HUES48 (cell line): ENCODE results near the gene CCDC138.

Experiments
- H3K27ac ChIP-seq: one replicate; pipeline ENCODE4 v1.7.0; 2013; ENCODE audit warnings: low read depth, low read length, inconsistent platforms
- H3K27me3 ChIP-seq: 2 replicates; pipeline ENCODE4 v1.6.1; 2013; ENCODE audit warnings: mild to moderate bottlenecking, low read length; ENCODE audit not compliant: control insufficient read depth, insufficient read depth
- H3K36me3 ChIP-seq: 2 replicates; pipeline ENCODE4 v1.6.1; 2013; ENCODE audit warnings: low read length; ENCODE audit not compliant: control insufficient read depth, insufficient read depth
- H3K4me1 ChIP-seq: 2 replicates; pipeline ENCODE4 v1.6.1; 2013; ENCODE audit warnings: mild to moderate bottlenecking, low read length; ENCODE audit not compliant: control insufficient read depth, insufficient read depth
- H3K4me3 ChIP-seq: 2 replicates; pipeline ENCODE4 v1.5.1; 2013; ENCODE audit warnings: mild to moderate bottlenecking, low read depth, low read length
- H3K9ac ChIP-seq: 2 replicates; pipeline ENCODE4 v1.6.1; 2013; ENCODE audit warnings: mild to moderate bottlenecking, low read depth, low read length, moderate library complexity
- H3K9me3 ChIP-seq: 2 replicates; pipeline ENCODE4 v1.6.1; 2013; ENCODE audit warnings: low read length; ENCODE audit not compliant: control insufficient read depth, insufficient read depth

The CCDC138 gene

GRCh38 chr2:108894766-108895165 lies 108.2 kb downstream of the CCDC138 start:
- H3K9ac ChIP-seq, result no peak overlapping the region

GRCh38 chr2:108895188-108895587 lies 108.6 kb downstream of the CCDC138 start:
- Histone ChIP-seq H3K9me3 (no peaks in the 10 kb centered on the region), H3K27ac (no peak overlapping the region), H3K4me1 (no peaks in the 10 kb centered on the region), H3K36me3 (no peaks in the 10 kb centered on the region), H3K9ac (no peak overlapping the region), H3K27me3 (no peaks in the 10 kb centered on the region), H3K4me3 (no peak overlapping the region)

More at GRCh38 chr2:108894766-108895165, 108.2 kb downstream of the CCDC138 start:
- Histone ChIP-seq H3K9me3 (no peaks in the 10 kb centered on the region), H3K4me1 (no peaks in the 10 kb centered on the region), H3K4me3 (no peak overlapping the region), H3K36me3 (no peaks in the 10 kb centered on the region), H3K27me3 (no peaks in the 10 kb centered on the region), H3K27ac (no peak overlapping the region)

GRCh38 chr2:108896741-108897140 lies 110.2 kb downstream of the CCDC138 start:
- Histone ChIP-seq H3K27ac (no peak overlapping the region), H3K27me3 (no peaks in the 10 kb centered on the region), H3K4me3 (no peak overlapping the region), H3K9me3 (no peaks in the 10 kb centered on the region), H3K36me3 (no peaks in the 10 kb centered on the region), H3K4me1 (no peaks in the 10 kb centered on the region), H3K9ac (no peak overlapping the region)

- Histone ChIP-seq H3K36me3 (no peaks in the 10 kb centered on the region), H3K9ac (no peak overlapping the region), H3K27ac (no peak overlapping the region), H3K27me3 (no peaks in the 10 kb centered on the region), H3K9me3 (no peaks in the 10 kb centered on the region), H3K4me3 (no peak overlapping the region), H3K4me1 (no peaks in the 10 kb centered on the region)
Observed at GRCh38 chr2:108898315-108899082, 111.9 kb downstream of the CCDC138 start.

GRCh38 chr2:108904680-108905079 lies 118.1 kb downstream of the CCDC138 start:
- Histone ChIP-seq H3K4me1 (no peaks in the 10 kb centered on the region), H3K27ac (no peak overlapping the region), H3K36me3 (no peaks in the 10 kb centered on the region), H3K9ac (no peak overlapping the region), H3K27me3 (no peaks in the 10 kb centered on the region), H3K4me3 (no peak overlapping the region), H3K9me3 (no peaks in the 10 kb centered on the region)

GRCh38 chr2:108905176-108905575 lies 118.6 kb downstream of the CCDC138 start:
- Histone ChIP-seq H3K4me3 (no peak overlapping the region), H3K27me3 (no peaks in the 10 kb centered on the region), H3K36me3 (no peaks in the 10 kb centered on the region), H3K9me3 (no peaks in the 10 kb centered on the region), H3K9ac (no peak overlapping the region), H3K4me1 (no peaks in the 10 kb centered on the region), H3K27ac (no peak overlapping the region)

- no peaks in the 10 kb centered on the region for H3K9me3 ChIP-seq
- no peaks in the 10 kb centered on the region for H3K4me1 ChIP-seq
- H3K36me3 ChIP-seq, result no peaks in the 10 kb centered on the region
- no peaks in the 10 kb centered on the region for H3K27me3 ChIP-seq
- H3K9ac ChIP-seq, result no peak overlapping the region
- H3K27ac ChIP-seq, result no peak overlapping the region
- H3K4me3 ChIP-seq, result no peak overlapping the region
Observed at GRCh38 chr2:108905906-108906305, 119.3 kb downstream of the CCDC138 start.

- H3K9ac ChIP-seq, result no peak overlapping the region
- no peak overlapping the region for H3K4me3 ChIP-seq
- no peaks in the 10 kb centered on the region for H3K9me3 ChIP-seq
- no peaks in the 10 kb centered on the region for H3K27me3 ChIP-seq
- no peaks in the 10 kb centered on the region for H3K36me3 ChIP-seq
- no peak overlapping the region for H3K27ac ChIP-seq
- no peaks in the 10 kb centered on the region for H3K4me1 ChIP-seq
Observed at GRCh38 chr2:108906403-108907077, 120.0 kb downstream of the CCDC138 start.

GRCh38 chr2:108907822-108908712 lies 121.5 kb downstream of the CCDC138 start:
- Histone ChIP-seq H3K27ac (no peak overlapping the region), H3K27me3 (no peaks in the 10 kb centered on the region), H3K36me3 (no peaks in the 10 kb centered on the region), H3K9ac (no peak overlapping the region), H3K9me3 (no peaks in the 10 kb centered on the region), H3K4me3 (no peak overlapping the region), H3K4me1 (no peaks in the 10 kb centered on the region)

GRCh38 chr2:108908713-108909070 lies 122.1 kb downstream of the CCDC138 start:
- H3K4me3 ChIP-seq, result no peak overlapping the region

More at GRCh38 chr2:108908713-108909070, 122.1 kb downstream of the CCDC138 start:
- Histone ChIP-seq H3K9ac (no peak overlapping the region), H3K27ac (no peak overlapping the region), H3K36me3 (no peaks in the 10 kb centered on the region), H3K9me3 (no peaks in the 10 kb centered on the region), H3K27me3 (no peaks in the 10 kb centered on the region), H3K4me1 (no peaks in the 10 kb centered on the region)
